ENCODE data around the gene JTB.

GRCh38 chr1:153990468-153991150 lies 13.1 kb upstream of the JTB start, which contains the start of gene RPS27:
- TF ChIP-seq CTCF (IDR thresholded peaks at IDR 0.05) (no peak), POLR2A (IDR thresholded peaks at IDR 0.05) (peak in 1 of 2 donors; percentile 96)

Measured in lower leg skin (tissue), 3 donors.